ENCODE measurements around the gene MUSK.
"Not testable (repeated sequence)": the region's sequence is repeated elsewhere in the genome, so short reads cannot be mapped to it uniquely, and the experiment has no call there.

MUSK gene

DNA sequence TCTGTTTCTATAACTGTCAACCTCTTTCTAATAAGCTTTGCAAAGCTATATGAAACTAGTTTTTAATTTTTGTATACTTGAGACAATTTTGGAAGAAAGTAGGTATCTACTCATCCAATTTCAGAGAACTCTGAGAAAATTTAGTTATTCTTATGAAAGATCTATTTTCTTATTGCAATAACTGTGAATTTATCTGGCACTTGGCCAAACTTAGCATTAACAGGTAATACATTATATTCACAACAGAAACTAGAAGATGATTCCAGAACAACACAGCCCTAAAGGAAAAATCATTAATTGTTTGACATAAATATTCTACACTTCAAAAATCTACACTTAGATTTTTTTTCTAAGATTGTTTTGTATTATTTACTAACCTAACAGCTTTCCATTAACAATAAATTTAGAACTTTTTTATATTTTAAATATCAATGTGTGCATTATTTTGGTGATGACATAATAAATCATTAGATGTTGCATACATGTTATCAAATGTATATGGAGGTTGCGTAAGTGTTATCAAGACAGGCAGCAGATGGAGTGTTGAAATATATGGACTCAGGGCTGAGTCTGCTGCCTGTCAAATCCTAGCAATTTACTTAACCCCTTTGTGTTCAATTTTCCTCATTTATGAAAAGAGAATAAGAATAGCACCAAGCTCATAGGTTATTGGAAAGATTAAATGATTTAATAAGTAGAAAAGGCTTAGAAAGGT is 141.8 kb downstream of the MUSK start:
- DNase-seq (ENCODE audit: low read depth) = no peak

- DNase-seq (ENCODE audit: low read depth) = no peak
Measured at GRCh38 chr9:110812886-110813285, 144.3 kb downstream of the MUSK start.

DNA sequence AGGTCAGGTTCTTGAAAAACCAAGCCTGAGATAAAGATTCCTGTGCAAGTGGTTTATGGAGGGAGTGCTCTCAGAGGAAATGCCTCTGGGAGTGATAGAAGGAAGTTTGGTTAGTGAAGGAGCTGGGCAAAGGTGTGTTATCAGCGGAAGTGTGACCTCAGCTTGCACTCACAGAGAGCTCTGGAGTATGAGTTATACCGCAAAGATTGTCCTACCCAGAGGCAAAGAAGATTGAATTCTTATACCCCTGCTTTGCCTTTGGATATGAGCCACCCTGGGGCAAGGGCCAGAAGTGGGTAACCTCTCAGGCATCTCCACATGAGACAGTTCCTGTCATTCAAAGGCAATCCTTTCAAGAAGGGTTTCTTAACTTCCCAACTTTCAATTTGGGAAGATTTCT is 145.6 kb downstream of the MUSK start:
- DNase-seq (ENCODE audit: low read depth) = no peak

- no peak for DNase-seq (ENCODE audit: low read depth)
Measured at GRCh38 chr9:110815361-110815760, 146.8 kb downstream of the MUSK start.

GRCh38 chr9:110820381-110820780 is 151.8 kb downstream of the MUSK start:
- DNase-seq (ENCODE audit: low read depth) = no peak

DNA sequence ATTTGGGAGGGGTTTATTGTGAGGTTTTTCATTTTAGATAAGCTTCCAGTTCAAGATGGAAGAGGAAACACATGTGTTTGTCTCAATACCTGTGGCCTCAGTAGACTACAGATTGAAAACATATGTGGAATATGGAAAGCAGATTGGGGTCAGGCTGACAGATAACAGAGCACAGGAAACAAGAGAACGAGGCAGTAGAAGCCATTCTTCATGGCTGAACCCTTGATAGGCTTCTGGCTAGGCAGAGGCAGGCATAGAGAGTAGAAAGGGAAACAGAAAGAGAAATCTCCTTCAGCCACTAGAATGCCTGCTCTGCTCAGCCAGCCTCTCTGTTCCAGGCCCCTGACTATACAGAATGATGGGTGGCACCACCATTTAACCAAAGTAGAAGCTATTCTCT is 152.5 kb downstream of the MUSK start:
- DNase-seq (ENCODE audit: low read depth) = no peak

DNA sequence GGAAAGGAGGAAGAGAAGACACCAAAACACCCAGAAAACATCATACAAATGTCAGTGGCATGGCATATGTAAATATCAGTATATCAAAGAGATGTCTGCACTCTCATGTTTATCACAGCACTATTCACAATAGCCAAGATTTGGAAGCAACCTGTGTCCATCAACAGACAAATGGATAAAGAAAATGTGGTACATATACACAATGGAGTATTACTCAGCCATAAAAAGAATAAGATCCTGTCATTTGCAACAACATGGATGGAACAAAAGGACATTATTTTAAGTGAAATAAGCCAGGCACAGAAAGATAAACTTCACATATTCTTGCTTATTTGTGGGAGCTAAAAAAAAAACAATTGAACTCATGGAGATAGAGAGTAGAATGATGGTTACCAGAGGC is 156.5 kb downstream of the MUSK start:
- DNase-seq (ENCODE audit: low read depth) = not testable (repeated sequence)

- DNase-seq (ENCODE audit: low read depth) = no peak
Measured at GRCh38 chr9:110825950-110826349, 157.4 kb downstream of the MUSK start.

DNA sequence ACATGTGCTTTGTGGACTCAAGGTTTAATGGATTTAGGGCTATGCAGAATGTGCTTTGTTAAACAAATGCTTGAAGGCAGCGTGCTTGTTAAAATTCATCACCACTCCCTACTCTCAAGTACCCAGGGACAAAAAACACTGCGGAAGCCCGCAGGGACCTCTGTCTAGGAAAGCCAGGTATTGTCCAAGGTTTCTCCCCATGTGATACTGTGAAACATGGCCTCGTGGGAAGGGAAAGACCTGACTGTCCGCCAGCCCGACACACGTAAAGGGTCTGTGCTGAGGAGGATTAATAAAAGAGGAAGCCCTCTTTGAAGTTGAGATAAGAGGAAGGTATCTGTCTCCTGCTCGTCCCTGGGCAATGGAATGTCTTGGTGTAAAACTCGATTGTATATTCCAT is 157.8 kb downstream of the MUSK start:
- DNase-seq (ENCODE audit: low read depth) = not testable (repeated sequence)

- DNase-seq (ENCODE audit: low read depth) = no peak
Measured at GRCh38 chr9:110828264-110828663, 159.7 kb downstream of the MUSK start.

DNA sequence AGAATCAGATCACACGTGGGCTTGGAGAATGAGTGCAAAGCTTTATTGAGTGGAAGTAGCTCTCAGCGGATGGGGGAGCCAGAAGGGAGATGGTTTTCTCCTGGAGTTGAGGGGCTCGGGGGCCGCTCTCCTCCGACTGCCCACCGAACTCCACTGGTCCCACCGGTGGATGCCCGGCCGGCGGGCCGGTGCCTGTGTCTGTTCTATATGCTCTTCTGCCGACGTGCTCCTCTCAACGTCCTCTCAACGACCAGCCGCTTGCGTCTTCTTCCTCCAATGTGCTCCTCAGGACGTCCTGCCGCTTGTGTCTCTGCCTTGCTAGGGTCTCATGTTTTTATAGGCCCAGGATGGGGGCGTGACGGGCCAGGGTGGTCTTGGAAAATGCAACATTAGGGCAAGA is 161.9 kb downstream of the MUSK start:
- no peak for DNase-seq (ENCODE audit: low read depth)

DNA sequence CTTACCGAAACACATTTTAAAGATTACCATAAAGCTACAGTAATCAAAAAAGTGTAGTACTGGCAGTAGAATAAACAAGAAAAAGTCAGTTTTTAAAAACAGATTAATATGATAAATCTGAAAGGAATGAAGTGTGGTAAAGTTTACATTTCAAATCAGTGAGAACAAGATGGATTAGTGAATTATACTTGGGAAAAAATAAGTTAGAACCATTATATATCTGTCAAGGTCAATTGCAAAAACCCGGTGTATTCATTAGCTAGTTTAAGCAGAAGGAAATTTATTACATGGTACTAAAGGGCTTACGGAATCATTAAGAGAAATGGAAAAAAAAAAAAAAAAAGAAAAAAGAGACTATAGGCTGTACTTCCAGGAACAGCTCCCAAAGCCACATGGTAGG is 164.3 kb downstream of the MUSK start:
- no peak for DNase-seq (ENCODE audit: low read depth)

DNA sequence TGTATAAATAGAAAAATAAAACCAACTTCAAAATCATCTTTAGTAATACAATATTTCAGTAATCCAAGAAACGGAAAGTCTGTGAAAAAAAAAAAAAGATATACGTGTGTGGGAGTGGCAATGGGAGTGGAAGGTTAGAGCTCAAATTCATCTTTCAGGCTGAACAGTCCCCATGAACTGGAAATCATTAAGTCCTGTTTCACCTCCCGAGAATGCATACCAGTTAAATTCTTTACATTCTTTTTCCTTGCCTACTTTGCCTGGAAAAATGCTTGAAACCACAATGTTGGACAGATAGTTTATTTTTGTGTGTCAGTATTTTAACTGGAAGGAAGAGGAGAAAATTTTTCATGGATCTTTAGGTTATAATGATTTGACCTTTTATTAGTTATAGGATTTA is 166.8 kb downstream of the MUSK start:
- peak; percentile 85 for DNase-seq (ENCODE audit: low read depth)

DNA sequence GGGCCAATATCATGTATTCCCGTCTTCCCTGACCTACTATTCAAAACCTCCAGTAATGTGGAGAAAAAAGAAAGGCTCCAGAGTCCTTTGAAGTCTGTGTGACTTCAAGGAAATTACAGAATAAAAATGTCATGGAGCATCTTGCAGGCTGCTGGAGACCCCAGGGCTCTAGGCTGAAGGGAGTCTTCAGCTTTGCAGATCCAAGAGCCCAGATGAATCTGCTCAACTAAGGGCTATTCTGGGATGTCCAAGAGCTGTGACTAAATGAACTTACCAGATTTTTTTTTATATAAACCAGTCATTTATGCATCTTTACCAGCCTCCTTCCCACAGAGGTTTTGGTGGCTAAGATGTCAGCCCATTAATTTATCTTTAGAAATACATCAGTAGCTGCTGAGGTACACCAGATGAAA is 167.3 kb downstream of the MUSK start:
- no peak for DNase-seq (ENCODE audit: low read depth)

GRCh38 chr9:110837401-110838005 is 168.9 kb downstream of the MUSK start:
- no peak for DNase-seq (ENCODE audit: low read depth)

GRCh38 chr9:110842169-110842568 is 173.6 kb downstream of the MUSK start:
- no peak for DNase-seq (ENCODE audit: low read depth)

DNA sequence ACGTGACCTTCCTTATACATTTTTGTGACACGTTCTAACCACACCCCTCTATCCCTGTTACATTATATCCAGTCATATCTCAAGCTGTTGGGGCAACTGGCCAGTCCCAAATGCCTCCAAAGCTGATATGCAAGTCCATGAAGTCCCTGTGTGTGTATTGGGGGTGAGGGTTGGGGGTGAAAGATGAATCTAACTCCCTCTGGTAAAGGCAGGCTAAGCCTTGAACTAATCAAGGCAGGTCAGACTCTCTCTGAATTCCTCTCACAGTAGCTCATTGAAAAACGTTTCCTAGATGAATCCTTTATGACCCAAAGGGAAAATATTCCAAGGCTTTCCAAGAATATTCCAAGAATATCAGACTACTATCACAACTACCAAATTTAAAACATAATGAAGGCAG is 174.4 kb downstream of the MUSK start:
- DNase-seq (ENCODE audit: low read depth) = no peak

DNA sequence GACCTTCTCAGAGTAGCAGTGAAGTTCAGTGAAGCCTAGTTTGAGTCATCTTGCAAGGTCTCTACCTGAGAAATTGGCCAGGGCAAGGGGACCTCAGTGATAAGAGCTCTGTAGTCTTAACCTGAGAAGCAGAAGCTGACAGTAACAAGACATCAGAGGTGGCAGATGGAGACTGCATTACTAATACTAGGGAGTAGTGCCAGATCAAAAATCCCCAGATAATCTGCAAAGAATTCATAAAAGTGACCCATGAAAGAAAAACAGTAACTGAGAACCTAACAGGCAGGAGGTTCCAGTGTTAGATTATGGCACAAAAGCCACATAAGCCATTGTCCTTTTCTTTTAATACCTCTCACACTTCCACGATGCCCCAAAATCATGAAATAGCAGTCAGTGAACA is 175.5 kb downstream of the MUSK start:
- no peak for DNase-seq (ENCODE audit: low read depth)

DNA sequence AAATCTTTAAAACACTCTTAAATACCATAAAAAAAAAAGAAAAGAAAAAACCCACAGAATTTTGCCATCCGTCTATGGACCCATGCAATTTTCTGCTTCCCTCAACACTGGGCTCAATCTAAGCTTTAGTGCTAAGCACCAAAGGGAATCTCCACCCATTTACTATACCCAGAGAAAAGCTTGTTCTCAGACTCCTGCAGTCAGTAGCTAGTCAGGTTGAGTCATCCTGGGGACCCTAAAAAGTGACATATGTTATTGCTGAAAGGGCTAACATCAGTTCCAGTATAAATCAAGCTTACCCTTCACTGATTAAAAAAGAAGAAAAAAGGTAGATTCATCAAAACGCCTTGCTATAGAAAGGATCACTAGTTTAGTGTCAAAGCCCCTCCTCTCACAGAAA is 177.6 kb downstream of the MUSK start:
- DNase-seq (ENCODE audit: low read depth) = no peak

DNA sequence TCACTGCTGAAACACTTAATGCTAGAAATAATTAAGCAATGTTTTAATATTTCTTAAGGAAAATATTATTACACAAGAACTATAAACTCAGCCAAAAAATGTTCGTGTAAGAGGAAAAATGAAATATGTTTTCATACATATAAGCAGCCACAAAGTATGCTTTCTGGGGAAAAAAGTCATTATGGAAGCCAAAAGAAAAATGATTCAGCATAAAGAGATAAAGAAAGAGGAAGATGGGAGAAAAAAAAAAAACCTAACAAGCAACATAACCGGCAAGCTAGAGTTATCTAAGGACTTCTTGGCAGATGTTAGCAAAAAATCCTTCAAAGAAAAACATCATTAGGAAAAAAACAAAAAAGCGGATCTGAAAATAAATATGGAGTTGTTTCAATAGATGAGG is 179.1 kb downstream of the MUSK start:
- DNase-seq (ENCODE audit: low read depth) = no peak

GRCh38 chr9:110850401-110851135 is 182.0 kb downstream of the MUSK start:
- no peak for DNase-seq (ENCODE audit: low read depth)

Measured in HS-27A (cell line).